ENCODE measurements around the gene GABBR2. TPM values are rescaled to one million over a fixed set of nuclear protein-coding genes. Genes with fewer than 3 reads are reported as not detected.

Gene GABBR2
- total RNA-seq, 4 donors from 2014 or later: 2.4 to 13.6 (median 10.0) TPM

GRCh38 chr9:98600631-98601030, 108.1 kb downstream of the GABBR2 start:
- Histone ChIP-seq H3K4me3 (replicated peaks in 1 of 3) (no peak overlapping the region), H3K27ac (peak overlapping the region; percentile 30 to 59 (median 58)), H3K9me3 (no peaks in the 10 kb centered on the region), H3K27me3 (no peaks in the 10 kb centered on the region), H3K4me1 (peaks cover 31 to 57% of the 10 kb centered on the region in 2 donors), H3K36me3 (no peaks in the 10 kb centered on the region)
- intact Hi-C loops (cut with DNase I): no loop called here
- 30 to 61% methylated on average over 12 of the region's 12 CpGs for WGBS, 2 donors
- no peak for TF ChIP-seq CTCF (IDR thresholded peaks at IDR 0.05)
- TF ChIP-seq POLR2A (IDR thresholded peaks at IDR 0.05): no peak
- peak; percentile 81 to 87 for DNase-seq

GRCh38 chr9:98599566-98600216, 109.0 kb downstream of the GABBR2 start:
- H3K27me3 ChIP-seq: no peaks in the 10 kb centered on the region
- DNase-seq: no peak
- no peak for TF ChIP-seq CTCF (IDR thresholded peaks at IDR 0.05)
- TF ChIP-seq POLR2A (IDR thresholded peaks at IDR 0.05): no peak
- 77 to 87% methylated on average over 7 to 8 of the region's 8 CpGs for WGBS, 2 donors
- no peak overlapping the region for H3K4me3 ChIP-seq (replicated peaks in 1 of 3)
- intact Hi-C loops (cut with DNase I): no loop called here
- H3K9me3 ChIP-seq: no peaks in the 10 kb centered on the region
- no peaks in the 10 kb centered on the region for H3K36me3 ChIP-seq
- H3K27ac ChIP-seq: peak overlapping the region in 1 of 3 donors; percentile 59
- H3K4me1 ChIP-seq: peaks cover 31 to 57% of the 10 kb centered on the region in 2 donors

GRCh38 chr9:98598861-98599260, 109.9 kb downstream of the GABBR2 start:
- no peak for DNase-seq
- no peaks in the 10 kb centered on the region for H3K27me3 ChIP-seq
- H3K9me3 ChIP-seq: no peaks in the 10 kb centered on the region
- intact Hi-C loops (cut with DNase I): no loop called here
- 97 to 100% methylated on average over 2 of the region's 2 CpGs for WGBS, 2 donors
- TF ChIP-seq POLR2A (IDR thresholded peaks at IDR 0.05) (no peak), CTCF (IDR thresholded peaks at IDR 0.05) (no peak)
- H3K27ac ChIP-seq: no peak overlapping the region
- no peaks in the 10 kb centered on the region for H3K36me3 ChIP-seq
- peaks cover 26 to 49% of the 10 kb centered on the region in 2 donors for H3K4me1 ChIP-seq
- no peak overlapping the region for H3K4me3 ChIP-seq (replicated peaks in 1 of 3)

- no peaks in the 10 kb centered on the region for H3K9me3 ChIP-seq
- peak; percentile 79 for DNase-seq
- peaks cover 15 to 39% of the 10 kb centered on the region in 2 donors for H3K4me1 ChIP-seq
- no peak overlapping the region for H3K4me3 ChIP-seq (replicated peaks in 1 of 3)
- TF ChIP-seq POLR2A (IDR thresholded peaks at IDR 0.05) (no peak), CTCF (IDR thresholded peaks at IDR 0.05) (no peak)
- intact Hi-C loops (cut with DNase I): no loop called here
- no peaks in the 10 kb centered on the region for H3K27me3 ChIP-seq
- no peak overlapping the region for H3K27ac ChIP-seq
- no peaks in the 10 kb centered on the region for H3K36me3 ChIP-seq
These were observed 111.4 kb downstream of the GABBR2 start for GRCh38 chr9:98597236-98597771.

- H3K9me3 ChIP-seq: no peaks in the 10 kb centered on the region
- no peak overlapping the region for H3K27ac ChIP-seq
- H3K4me3 ChIP-seq (replicated peaks in 1 of 3): no peak overlapping the region
- no peaks in the 10 kb centered on the region for H3K36me3 ChIP-seq
- no peaks in the 10 kb centered on the region for H3K27me3 ChIP-seq
- intact Hi-C loops (cut with DNase I): no loop called here
- WGBS, 2 donors: 67 to 88% methylated on average over 7 of the region's 7 CpGs
- peaks cover 12 to 32% of the 10 kb centered on the region in 2 donors for H3K4me1 ChIP-seq
- TF ChIP-seq CTCF (IDR thresholded peaks at IDR 0.05) (no peak), POLR2A (IDR thresholded peaks at IDR 0.05) (no peak)
- no peak for DNase-seq
These were observed 112.2 kb downstream of the GABBR2 start for GRCh38 chr9:98596486-98596885.
